ENCODE results near the gene UTRN. TPM values are rescaled to one million over a fixed set of nuclear protein-coding genes. Genes with fewer than 3 reads are reported as not detected.

The UTRN gene
- total and polyA plus RNA-seq, 10 of the 15 experiments (the other 5 are each of a cell fraction or from before 2014, with no cell fraction given): 1.6 to 52.6 (median 25.5) TPM

- ChIA-PET POLR2A (no interaction called here), SMC1A (ENCODE audit: uncharacterized antibody, unreplicated experiment) (interaction anchor here (0.9 to 1.3 kb wide), 2 partner anchors 157 to 727 kb away, joined by 3 read pairs; no protein-coding TSS in a partner anchor), RAD21 (ENCODE audit: unreplicated experiment) (no interaction called here), CTCF (no interaction called here)
- Histone ChIP-seq H3K36me3 (ENCODE audit: control insufficient read depth in 2 of 2, insufficient read depth in 2 of 2, low read length in 1 of 2) (no peaks in the 10 kb centered on the region), H3K9me3 (replicated peaks; ENCODE audit: control insufficient read depth, insufficient read depth, low read length) (no peaks in the 10 kb centered on the region; the same call in 2 of the 3 replicates), H4K20me1 (ENCODE audit: control insufficient read depth, insufficient read depth) (no peaks in the 10 kb centered on the region), H3K4me1 (ENCODE audit: control insufficient read depth, insufficient read depth, low read length) (peaks cover 9% of the 10 kb centered on the region), H3K27ac (ENCODE audit: control insufficient read depth, insufficient read depth) (no peak overlapping the region), H3K79me2 (ENCODE audit: control insufficient read depth, insufficient read depth, low read length) (no peaks in the 10 kb centered on the region), H3K4me3 (no peak overlapping the region), H3K9ac (ENCODE audit: control insufficient read depth, insufficient read depth, low read length) (no peak overlapping the region), H2AFZ (ENCODE audit: control insufficient read depth, low read depth, low read length) (no peak overlapping the region), H3K4me2 (ENCODE audit: control insufficient read depth, insufficient read depth) (no peak overlapping the region), H3K27me3 (replicated peaks in 1 of 2; ENCODE audit: control insufficient read depth in 2 of 2, insufficient read depth in 2 of 2, low read length in 1 of 2) (no peaks in the 10 kb centered on the region)
- no TSS peak for BruUV-seq (replicated peaks)
- no peak for FAIRE-seq
- no peak for ATAC-seq
- 57% methylated on average over 5 of the region's 5 CpGs for WGBS (ENCODE audit: insufficient coverage, insufficient replicate concordance, low lambda C conversion rate, missing lambda C conversion rate)
- intact Hi-C loops (cut with micrococcal nuclease; ENCODE audit: unreplicated experiment): no loop called here
- in situ Hi-C loops (cut with MboI): no loop called here
- DNase-seq (ENCODE audit: low read depth, low spot score): no peak
- TF ChIP-seq REST (IDR thresholded peaks at IDR 0.05; ENCODE audit: low read depth, low read length) (no peak), MTA3 (IDR thresholded peaks at IDR 0.05; ENCODE audit: borderline replicate concordance, low read length) (no peak), SRF (IDR thresholded peaks at IDR 0.05; ENCODE audit: low read depth in 2 of 2, low read length in 2 of 2) (no peak), POLR2A (IDR thresholded peaks at IDR 0.05; ENCODE audit: low read depth, low read length) (no peak), ZNF24 (IDR thresholded peaks at IDR 0.05) (no peak), PKNOX1 (IDR thresholded peaks at IDR 0.05) (no peak), TCF7 (IDR thresholded peaks at IDR 0.05; ENCODE audit: borderline replicate concordance) (no peak), NR2C2 (IDR thresholded peaks at IDR 0.05; ENCODE audit: borderline replicate concordance, control insufficient read depth, insufficient read length, low read depth) (no peak), NFYA (IDR thresholded peaks at IDR 0.05; ENCODE audit: borderline replicate concordance, low read depth, low read length) (no peak), NKRF (conservative IDR thresholded peaks at IDR 0.05) (no peak), ZZZ3 (IDR thresholded peaks at IDR 0.05; ENCODE audit: control insufficient read depth, insufficient read length, low read depth) (no peak), BRCA1 (IDR thresholded peaks at IDR 0.05; ENCODE audit: low read depth, low read length) (no peak), RBBP5 (conservative IDR thresholded peaks at IDR 0.05) (no peak), CHD1 (IDR thresholded peaks at IDR 0.05; ENCODE audit: low read depth, low read length) (no peak)
These were observed 17.7 kb downstream of the UTRN start for GRCh38 chr6:144302701-144303372.

Data from GM12878 (cell line).